Astrocyte of the cerebellum (primary cell): ENCODE results near the gene TNRC6B.
A peak's percentile ranks its signal among the peaks of the same experiment; 100 is the strongest.

Source experiments
- DNase-seq: peaks from one replicate; pipeline ENCODE4 v3.0.0-alpha.2; 2011; ENCODE audit warnings: low read depth
- H3K4me3 ChIP-seq: 2 replicates; pipeline ENCODE4 v1.5.1; 2011; ENCODE audit warnings: mild to moderate bottlenecking, low read depth, low read length, moderate library complexity
- CTCF ChIP-seq: IDR thresholded peaks from 2 replicates; pipeline ENCODE4 v1.5.1; 2012; ENCODE audit warnings: low read length, low read depth, moderate library complexity, mild to moderate bottlenecking; ENCODE audit errors: missing control alignments
- in situ Hi-C: cut with HindIII; loops from 2 replicates; pipeline ENCODE4 v1.10.0; 2017; ENCODE audit warnings: low sequenced_read_pairs

The TNRC6B gene

DNA sequence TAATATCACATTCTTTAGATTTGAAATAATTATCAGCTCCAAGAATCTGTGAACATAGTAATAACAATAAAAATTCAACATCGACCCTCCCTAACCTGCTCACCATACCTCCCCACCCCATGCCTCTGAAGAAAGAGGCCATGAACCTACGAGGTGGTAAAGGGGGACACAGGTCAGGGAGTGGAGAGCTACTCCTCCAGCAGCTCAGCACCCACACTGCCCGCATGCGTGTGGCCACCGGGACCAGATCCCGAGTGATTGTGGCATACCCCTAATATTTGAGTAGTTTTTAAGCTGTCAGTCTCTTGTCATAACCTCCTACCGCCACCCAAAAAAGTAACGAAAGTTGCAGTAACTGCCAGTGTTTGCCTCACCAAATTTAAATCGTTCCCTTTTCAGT is 151.7 kb downstream of the TNRC6B start:
- in situ Hi-C loops: loop anchor here (5.0 kb wide), 1 partner anchor 37 kb away; no protein-coding TSS in a partner anchor
- DNase-seq: no peak
- no peak overlapping the region for H3K4me3 ChIP-seq
- TF ChIP-seq CTCF: no peak

DNA sequence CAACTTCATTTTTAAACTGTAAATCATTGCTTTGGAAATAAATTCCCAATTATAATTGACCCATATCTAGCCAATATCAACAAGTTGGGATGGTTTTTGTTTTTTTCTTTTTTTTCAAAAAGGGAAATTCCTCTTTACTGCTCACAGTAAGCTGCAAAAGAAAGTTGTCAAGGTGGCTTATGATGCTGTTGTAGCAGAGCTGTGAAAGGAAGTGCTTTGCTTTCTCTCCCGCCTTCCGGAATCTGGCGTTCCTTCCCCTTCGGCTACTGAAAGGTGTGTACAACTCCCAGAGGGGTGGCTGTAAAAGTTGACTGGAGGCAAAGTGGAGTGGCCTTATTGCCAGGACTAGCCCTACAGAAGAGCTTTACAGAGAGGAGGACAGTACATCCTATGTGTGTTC is 152.4 kb downstream of the TNRC6B start:
- no peak for TF ChIP-seq CTCF
- in situ Hi-C loops: no loop called here
- no peak overlapping the region for H3K4me3 ChIP-seq
- no peak for DNase-seq

DNA sequence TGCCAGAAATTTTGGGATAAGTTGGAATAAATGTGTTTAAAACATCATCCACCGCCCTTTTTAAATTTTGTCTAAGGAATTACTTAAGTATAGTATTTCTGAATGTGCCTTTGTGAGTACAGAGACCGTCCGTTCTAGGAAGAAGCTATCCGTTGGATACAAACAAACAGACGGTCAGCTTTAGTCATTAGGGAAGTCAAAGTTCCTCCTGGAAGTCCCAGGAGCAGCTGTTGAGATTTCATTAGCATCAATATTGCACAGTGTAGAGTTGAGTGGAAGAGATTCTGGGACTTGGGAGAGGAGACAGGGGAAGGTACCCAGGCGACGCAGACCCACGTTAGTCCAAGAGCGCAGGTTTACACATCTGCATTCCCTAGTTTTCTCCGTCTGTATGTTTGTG is 152.9 kb downstream of the TNRC6B start:
- TF ChIP-seq CTCF: no peak
- H3K4me3 ChIP-seq: no peak overlapping the region
- DNase-seq: no peak
- in situ Hi-C loops: no loop called here

DNA sequence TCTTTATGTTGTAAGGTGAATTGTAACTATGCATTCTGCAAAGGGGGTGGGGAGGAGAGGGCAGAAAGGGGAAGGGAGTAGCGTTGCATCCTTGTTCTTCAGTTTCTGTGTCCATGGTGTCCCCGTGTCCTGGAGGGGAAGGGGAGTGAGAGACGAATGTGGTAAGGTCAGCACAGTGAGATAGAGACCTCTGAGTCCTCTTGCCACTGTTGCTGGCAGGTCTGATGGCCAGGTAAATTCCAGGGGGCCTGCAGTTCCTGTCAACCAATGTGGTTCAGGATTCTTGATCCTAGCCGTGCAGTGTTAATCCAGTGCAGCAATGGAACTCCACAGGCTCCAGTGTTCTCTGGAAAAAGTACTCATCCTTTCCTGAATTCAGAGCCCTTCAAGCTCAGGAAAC is 154.0 kb downstream of the TNRC6B start:
- no peak for DNase-seq
- TF ChIP-seq CTCF: no peak
- H3K4me3 ChIP-seq: no peak overlapping the region
- in situ Hi-C loops: no loop called here

- in situ Hi-C loops: no loop called here
- no peak overlapping the region for H3K4me3 ChIP-seq
- no peak for TF ChIP-seq CTCF
- DNase-seq: peak; percentile 37
Measured at GRCh38 chr22:40332319-40332781, 154.6 kb downstream of the TNRC6B start.

- in situ Hi-C loops: no loop called here
- H3K4me3 ChIP-seq: no peak overlapping the region
- no peak for TF ChIP-seq CTCF
- no peak for DNase-seq
Measured at GRCh38 chr22:40334060-40334459, 156.3 kb downstream of the TNRC6B start.

DNA sequence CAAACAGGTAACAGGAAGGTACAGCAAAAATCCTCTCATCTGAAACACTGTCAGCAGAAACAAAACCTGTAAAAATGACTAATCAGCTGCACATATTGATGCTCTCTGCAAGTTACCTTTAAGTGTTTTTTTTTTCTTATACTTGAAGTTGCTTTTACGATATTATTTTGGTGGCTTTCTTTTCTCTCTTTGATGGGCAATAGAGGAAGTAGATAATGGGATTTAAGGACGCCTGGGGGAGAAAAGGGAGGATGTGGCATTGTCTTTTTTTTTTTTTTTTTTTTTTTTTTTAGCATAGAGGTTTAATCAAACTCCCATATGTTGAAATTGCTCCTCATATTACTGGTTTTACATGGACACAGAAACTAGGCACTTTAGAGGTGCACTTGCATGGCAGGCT is 157.2 kb downstream of the TNRC6B start:
- no peak for TF ChIP-seq CTCF
- in situ Hi-C loops: no loop called here
- no peak overlapping the region for H3K4me3 ChIP-seq
- no peak for DNase-seq
